Gastroesophageal sphincter (tissue), 4 donors: Measurements from ENCODE around the gene SEC61G. TPM values are rescaled to one million over a fixed set of nuclear protein-coding genes. Genes with fewer than 3 reads are reported as not detected.

ENCODE experiments used
- ATAC-seq: fragments of 150-250 bp; one replicate; pipeline ENCODE4 v1.9.1; 2016; ENCODE audit warnings: mild to moderate bottlenecking, moderate library complexity
- H3K27ac ChIP-seq, 4 donors: fragments of 200-600 bp; sonication (generic) in 3 of 4; 1 replicate in 3 of 4; 2 replicates in 1 of 4; pipeline ENCODE4 v1.5.1; 2016 to 2019
- H3K27me3 ChIP-seq: fragments of 200-600 bp; sonication (generic); one replicate; pipeline ENCODE4 v1.5.1; 2019
- H3K36me3 ChIP-seq, 2 donors: fragments of 200-600 bp; sonication (generic); one replicate each; pipeline ENCODE4 v1.5.1; 2019; ENCODE audit warnings: control low read depth in 1 of 2
- H3K4me1 ChIP-seq, 3 donors: fragments of 200-600 bp; sonication (generic); 1 replicate in 2 of 3; 2 replicates in 1 of 3; pipeline ENCODE4 v1.5.1; 2016 to 2019; ENCODE audit warnings: control low read depth in 2 of 3
- H3K4me3 ChIP-seq, 2 donors: fragments of 200-600 bp; sonication (generic); one replicate each; pipeline ENCODE4 v1.5.1; 2019; ENCODE audit warnings: mild to moderate bottlenecking in 1 of 2, moderate library complexity in 1 of 2
- H3K9me3 ChIP-seq, 3 donors: fragments of 200-600 bp; sonication (generic); one replicate each; pipeline ENCODE4 v1.5.1; 2017 to 2019; ENCODE audit warnings: control low read depth in 2 of 3
- EP300 ChIP-seq: sonication (generic); formaldehyde crosslinking; IDR thresholded peaks from one replicate; pipeline ENCODE4 v1.6.1; 2017; ENCODE audit warnings: antibody characterized with exemption, mild to moderate bottlenecking
- POLR2A ChIP-seq, 2 donors: fragments of 450-650 bp; IDR thresholded peaks; one replicate each; pipeline ENCODE4 v1.6.1; 2017; ENCODE audit warnings: antibody characterized with exemption in 2 of 2, mild to moderate bottlenecking in 2 of 2, moderate library complexity in 1 of 2
- POLR2AphosphoS5 ChIP-seq: sonication (generic); formaldehyde crosslinking; IDR thresholded peaks from one replicate; pipeline ENCODE4 v1.6.1; 2017; ENCODE audit warnings: antibody characterized with exemption
- WGBS, 2 donors: methylation state at CpG; one replicate each; pipeline ENCODE4 v1.1.5; 2018; ENCODE audit warnings: low coverage in 1 of 2; 5-methylcytosine and 5-hydroxymethylcytosine counted together
- total RNA-seq, 4 donors: library from RNA; depleted of rRNA; stranded (reverse); fragments of >200 nt; gene quantifications; one replicate each; pipeline ENCODE4 v1.1.0, GENCODE V29; 2016
- TF ChIP-seq, protein P1 (sequence below), 4 experiments: fragments of 200-600 bp in 2 of 4; fragments of 450-650 bp in 2 of 4; sonication (generic) in 1 of 4; IDR thresholded peaks; one replicate each; pipeline ENCODE4 v1.5.1; 2017 to 2019; ENCODE audit warnings: antibody characterized with exemption in 4 of 4, mild to moderate bottlenecking in 2 of 4, moderate library complexity in 2 of 4

SEC61G gene
- total RNA-seq, 4 donors from 2014 or later: 131 to 317 (median 291) TPM

DNA sequence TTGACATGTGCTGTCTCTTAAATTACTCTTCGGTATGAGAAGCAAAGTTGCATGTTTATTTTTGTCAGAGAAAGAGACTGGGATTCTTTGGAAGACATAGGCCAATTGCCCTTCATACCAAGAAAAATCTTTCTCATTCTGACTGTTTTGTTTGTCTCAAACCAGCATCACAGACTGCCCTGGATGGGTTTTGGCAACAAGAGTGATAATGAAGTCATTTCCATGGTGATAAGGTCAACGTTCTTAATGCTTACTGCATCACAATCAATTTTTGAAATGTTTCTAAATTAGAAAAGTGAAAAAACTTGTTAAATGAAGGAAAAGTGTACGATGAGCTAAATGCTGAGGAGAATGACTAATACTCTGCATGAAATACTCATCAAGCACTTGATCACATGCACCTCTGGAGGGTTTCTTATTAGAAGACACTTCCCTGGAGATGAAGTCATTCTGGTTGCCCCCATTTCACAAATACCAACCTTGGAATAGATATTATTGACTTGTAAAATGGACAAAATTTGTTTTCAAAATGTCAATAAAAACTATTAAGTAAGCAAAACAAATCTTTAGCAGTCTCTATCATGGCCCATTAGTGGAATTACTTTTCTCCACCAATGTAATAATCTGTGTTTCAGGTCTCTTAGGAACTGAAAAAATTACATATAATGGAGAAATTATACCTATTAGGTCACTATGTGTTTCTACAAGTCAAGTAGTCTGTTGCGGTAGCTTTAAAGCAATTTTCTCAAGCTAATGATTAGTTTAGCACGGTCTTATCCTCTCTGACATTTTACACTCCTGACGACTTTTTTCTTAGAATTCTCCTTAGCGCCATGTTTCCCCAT is 19.9 kb upstream of the SEC61G start:
- no peak for ATAC-seq
- TF ChIP-seq POLR2A (IDR thresholded peaks at IDR 0.05): no peak
- TF ChIP-seq EP300: no peak
- TF ChIP-seq POLR2AphosphoS5: no peak
- TF ChIP-seq, protein P1, sequence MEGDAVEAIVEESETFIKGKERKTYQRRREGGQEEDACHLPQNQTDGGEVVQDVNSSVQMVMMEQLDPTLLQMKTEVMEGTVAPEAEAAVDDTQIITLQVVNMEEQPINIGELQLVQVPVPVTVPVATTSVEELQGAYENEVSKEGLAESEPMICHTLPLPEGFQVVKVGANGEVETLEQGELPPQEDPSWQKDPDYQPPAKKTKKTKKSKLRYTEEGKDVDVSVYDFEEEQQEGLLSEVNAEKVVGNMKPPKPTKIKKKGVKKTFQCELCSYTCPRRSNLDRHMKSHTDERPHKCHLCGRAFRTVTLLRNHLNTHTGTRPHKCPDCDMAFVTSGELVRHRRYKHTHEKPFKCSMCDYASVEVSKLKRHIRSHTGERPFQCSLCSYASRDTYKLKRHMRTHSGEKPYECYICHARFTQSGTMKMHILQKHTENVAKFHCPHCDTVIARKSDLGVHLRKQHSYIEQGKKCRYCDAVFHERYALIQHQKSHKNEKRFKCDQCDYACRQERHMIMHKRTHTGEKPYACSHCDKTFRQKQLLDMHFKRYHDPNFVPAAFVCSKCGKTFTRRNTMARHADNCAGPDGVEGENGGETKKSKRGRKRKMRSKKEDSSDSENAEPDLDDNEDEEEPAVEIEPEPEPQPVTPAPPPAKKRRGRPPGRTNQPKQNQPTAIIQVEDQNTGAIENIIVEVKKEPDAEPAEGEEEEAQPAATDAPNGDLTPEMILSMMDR (IDR thresholded peaks at IDR 0.05): no peak
- H3K27me3 ChIP-seq: no peaks in the 10 kb centered on the region
- H3K4me3 ChIP-seq: no peak overlapping the region
- WGBS, 2 donors: 72 to 80% methylated on average over 7 of the region's 7 CpGs
- H3K9me3 ChIP-seq: no peaks in the 10 kb centered on the region
- peaks cover 0 to 6% (median 0%) of the 10 kb centered on the region in 3 donors for H3K4me1 ChIP-seq
- no peak overlapping the region for H3K27ac ChIP-seq
- H3K36me3 ChIP-seq: no peaks in the 10 kb centered on the region

DNA sequence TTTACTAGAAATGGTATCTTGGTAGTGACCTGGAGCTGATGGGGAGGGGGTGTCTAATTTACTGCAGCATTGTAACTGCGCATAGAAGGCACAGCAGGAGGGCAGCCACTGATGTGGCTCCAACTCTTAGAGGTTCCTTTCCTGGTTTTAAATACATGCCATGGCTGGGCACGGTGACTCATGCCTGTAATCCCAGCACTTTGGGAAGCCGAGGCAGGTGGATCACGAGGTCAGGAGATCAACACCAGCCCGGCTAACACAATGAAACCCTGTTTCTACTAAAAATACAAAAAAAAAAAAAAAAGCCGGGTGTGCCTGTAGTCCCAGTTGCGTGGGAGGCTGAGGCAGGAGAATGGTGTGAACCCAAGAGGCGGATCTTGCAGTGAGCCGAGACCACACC is 19.2 kb upstream of the SEC61G start:
- no peak for ATAC-seq
- no peak overlapping the region for H3K4me3 ChIP-seq
- WGBS, 2 donors: 82% methylated on average over 5 of the region's 9 CpGs; no CpG with 5 or more reads in 1 of the 2 donors
- no peaks in the 10 kb centered on the region for H3K27me3 ChIP-seq
- H3K9me3 ChIP-seq: no peaks in the 10 kb centered on the region
- TF ChIP-seq POLR2A (IDR thresholded peaks at IDR 0.05) (no peak), EP300 (no peak)
- H3K4me1 ChIP-seq: peaks cover 0 to 7% (median 0%) of the 10 kb centered on the region in 3 donors
- no peaks in the 10 kb centered on the region for H3K36me3 ChIP-seq
- no peak overlapping the region for H3K27ac ChIP-seq

DNA sequence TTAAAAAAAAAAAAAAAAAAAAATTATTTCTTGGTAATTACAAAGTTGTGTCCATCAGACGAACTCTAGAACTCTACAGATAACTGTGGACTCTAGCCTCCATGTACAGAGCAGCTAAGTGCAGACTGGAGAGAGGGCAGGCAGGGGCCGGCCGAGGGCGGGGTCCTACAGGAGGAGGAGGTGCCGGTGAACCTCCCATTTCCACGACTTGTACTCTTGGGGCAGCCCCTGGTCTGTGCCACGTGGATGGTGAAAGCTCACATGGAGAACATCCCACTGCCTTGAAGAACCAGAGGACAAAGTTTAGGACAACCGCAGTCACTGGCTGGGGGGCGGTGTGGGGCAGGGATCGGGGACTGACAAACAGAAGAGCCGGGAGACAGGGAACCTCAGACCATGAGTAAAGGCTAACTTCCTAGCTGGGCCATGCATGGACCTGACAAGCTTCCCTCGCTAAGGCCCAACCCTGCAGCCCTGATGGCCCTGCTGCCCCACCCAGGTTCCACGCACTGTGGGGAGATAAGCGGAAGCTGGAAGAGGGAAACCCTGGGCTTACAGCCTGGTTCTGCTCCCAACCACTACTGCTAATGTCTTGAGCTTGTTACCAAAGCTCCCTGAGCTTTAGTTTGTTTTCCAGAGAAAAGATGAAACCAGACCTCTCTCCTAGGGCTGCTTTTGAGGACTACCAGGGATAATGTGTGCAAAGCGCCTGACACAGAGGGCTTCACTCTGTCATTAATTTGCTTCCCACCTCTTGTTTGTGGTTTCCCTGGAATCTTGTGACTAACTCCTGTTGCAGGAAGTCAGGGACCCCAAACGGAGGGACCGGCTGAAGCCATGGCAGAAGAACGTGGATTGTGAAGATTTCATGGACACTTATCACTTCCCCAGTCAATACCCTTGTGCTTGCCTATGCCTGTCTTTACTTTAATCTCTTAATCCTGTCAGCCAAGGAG is 16.1 kb upstream of the SEC61G start:
- peaks cover 1% of the 10 kb centered on the region for H3K27me3 ChIP-seq
- 66 to 85% methylated on average over 2 to 7 of the region's 18 CpGs for WGBS, 2 donors
- no peak for TF ChIP-seq EP300
- TF ChIP-seq POLR2A (IDR thresholded peaks at IDR 0.05): no peak
- TF ChIP-seq, protein P1 (IDR thresholded peaks at IDR 0.05): no peak
- TF ChIP-seq POLR2AphosphoS5: no peak
- H3K4me3 ChIP-seq: no peak overlapping the region
- no peak overlapping the region for H3K27ac ChIP-seq
- H3K4me1 ChIP-seq: peaks cover 0 to 7% (median 0%) of the 10 kb centered on the region in 3 donors
- H3K9me3 ChIP-seq: no peaks in the 10 kb centered on the region
- no peaks in the 10 kb centered on the region for H3K36me3 ChIP-seq
- no peak for ATAC-seq

GRCh38 chr7:54773472-54774399 is 14.7 kb upstream of the SEC61G start:
- WGBS, 2 donors: 17 to 23% methylated on average over 12 to 18 of the region's 18 CpGs
- no peaks in the 10 kb centered on the region for H3K9me3 ChIP-seq
- H3K27me3 ChIP-seq: peaks cover 14% of the 10 kb centered on the region
- peak overlapping the region; percentile 37 to 39 for H3K4me3 ChIP-seq
- peak overlapping the region in 1 of 4 donors; percentile 36 for H3K27ac ChIP-seq
- TF ChIP-seq POLR2AphosphoS5: peak; percentile 25
- TF ChIP-seq, protein P1 (IDR thresholded peaks at IDR 0.05): peak; percentile 72 to 87 (median 82)
- TF ChIP-seq POLR2A (IDR thresholded peaks at IDR 0.05): no peak
- H3K4me1 ChIP-seq: peaks cover 0 to 7% (median 0%) of the 10 kb centered on the region in 3 donors
- peak; percentile 93 for ATAC-seq
- no peaks in the 10 kb centered on the region for H3K36me3 ChIP-seq
